GM06990 (cell line): ENCODE results near the gene VCL.

ENCODE experiments used
- DNase-seq: peaks from one replicate; pipeline ENCODE4 v3.0.0-alpha.2; 2011; ENCODE audit not compliant: insufficient read length; ENCODE audit errors: extremely low read depth
- H3K27me3 ChIP-seq: replicated peaks from 2 replicates; pipeline ENCODE4 v1.6.0; 2011; ENCODE audit warnings: low read length; ENCODE audit not compliant: control insufficient read depth, insufficient read depth
- H3K36me3 ChIP-seq: 2 replicates; pipeline ENCODE4 v1.5.1; 2011; ENCODE audit warnings: low read length; ENCODE audit not compliant: control insufficient read depth, insufficient read depth
- H3K4me3 ChIP-seq: replicated peaks from 2 replicates; pipeline ENCODE4 v1.5.1; 2011; ENCODE audit warnings: low read depth, mild to moderate bottlenecking, control low read depth, low read length
- TF ChIP-seq, protein P1 (sequence below): IDR thresholded peaks from 2 replicates; pipeline ENCODE4 v1.5.1; 2011; ENCODE audit warnings: low read length, control low read depth, mild to moderate bottlenecking, inconsistent platforms; ENCODE audit not compliant: insufficient read depth, poor library complexity, severe bottlenecking

The VCL gene

DNA sequence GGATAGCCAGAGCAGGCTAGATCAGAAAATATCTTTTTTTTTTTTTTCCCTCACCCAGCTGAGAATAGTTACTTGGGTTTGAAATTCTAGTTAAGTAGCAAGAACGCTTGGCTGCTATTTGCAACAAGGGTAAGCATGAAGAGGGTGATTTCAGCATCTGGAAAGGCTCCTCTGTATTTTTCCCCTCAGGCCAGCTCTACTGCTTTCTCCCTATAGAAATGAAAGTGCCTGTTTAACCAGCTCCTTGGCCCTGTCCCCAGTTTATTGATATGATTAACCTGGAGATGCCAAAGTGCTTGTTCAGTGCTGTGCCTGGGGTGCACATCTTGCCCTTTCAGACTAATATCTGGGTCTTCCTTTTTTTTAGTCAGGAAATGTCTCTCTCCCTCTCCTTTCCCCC, 115.6 kb downstream of the VCL start:
- DNase-seq: no peak
- no peaks in the 10 kb centered on the region for H3K27me3 ChIP-seq
- peaks cover 19% of the 10 kb centered on the region for H3K36me3 ChIP-seq
- no peak overlapping the region for H3K4me3 ChIP-seq
- TF ChIP-seq, protein P1, sequence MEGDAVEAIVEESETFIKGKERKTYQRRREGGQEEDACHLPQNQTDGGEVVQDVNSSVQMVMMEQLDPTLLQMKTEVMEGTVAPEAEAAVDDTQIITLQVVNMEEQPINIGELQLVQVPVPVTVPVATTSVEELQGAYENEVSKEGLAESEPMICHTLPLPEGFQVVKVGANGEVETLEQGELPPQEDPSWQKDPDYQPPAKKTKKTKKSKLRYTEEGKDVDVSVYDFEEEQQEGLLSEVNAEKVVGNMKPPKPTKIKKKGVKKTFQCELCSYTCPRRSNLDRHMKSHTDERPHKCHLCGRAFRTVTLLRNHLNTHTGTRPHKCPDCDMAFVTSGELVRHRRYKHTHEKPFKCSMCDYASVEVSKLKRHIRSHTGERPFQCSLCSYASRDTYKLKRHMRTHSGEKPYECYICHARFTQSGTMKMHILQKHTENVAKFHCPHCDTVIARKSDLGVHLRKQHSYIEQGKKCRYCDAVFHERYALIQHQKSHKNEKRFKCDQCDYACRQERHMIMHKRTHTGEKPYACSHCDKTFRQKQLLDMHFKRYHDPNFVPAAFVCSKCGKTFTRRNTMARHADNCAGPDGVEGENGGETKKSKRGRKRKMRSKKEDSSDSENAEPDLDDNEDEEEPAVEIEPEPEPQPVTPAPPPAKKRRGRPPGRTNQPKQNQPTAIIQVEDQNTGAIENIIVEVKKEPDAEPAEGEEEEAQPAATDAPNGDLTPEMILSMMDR: no peak

DNA sequence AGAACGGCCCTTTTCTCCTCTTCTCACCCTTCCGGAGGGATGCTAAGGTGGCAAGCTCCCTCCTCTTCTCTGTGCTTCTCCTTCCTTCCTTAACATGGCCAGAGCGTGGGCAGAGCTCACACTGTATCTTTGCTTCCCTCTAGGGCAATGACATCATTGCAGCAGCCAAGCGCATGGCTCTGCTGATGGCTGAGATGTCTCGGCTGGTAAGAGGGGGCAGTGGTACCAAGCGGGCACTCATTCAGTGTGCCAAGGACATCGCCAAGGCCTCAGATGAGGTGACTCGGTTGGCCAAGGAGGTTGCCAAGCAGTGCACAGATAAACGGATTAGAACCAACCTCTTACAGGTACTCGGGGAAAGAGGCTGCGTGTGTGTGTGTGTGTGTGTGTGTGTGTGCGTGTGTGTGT, 116.1 kb downstream of the VCL start:
- TF ChIP-seq, protein P1: no peak
- Histone ChIP-seq H3K27me3 (no peaks in the 10 kb centered on the region), H3K4me3 (no peak overlapping the region), H3K36me3 (peaks cover 20% of the 10 kb centered on the region)
- DNase-seq: no peak

DNA sequence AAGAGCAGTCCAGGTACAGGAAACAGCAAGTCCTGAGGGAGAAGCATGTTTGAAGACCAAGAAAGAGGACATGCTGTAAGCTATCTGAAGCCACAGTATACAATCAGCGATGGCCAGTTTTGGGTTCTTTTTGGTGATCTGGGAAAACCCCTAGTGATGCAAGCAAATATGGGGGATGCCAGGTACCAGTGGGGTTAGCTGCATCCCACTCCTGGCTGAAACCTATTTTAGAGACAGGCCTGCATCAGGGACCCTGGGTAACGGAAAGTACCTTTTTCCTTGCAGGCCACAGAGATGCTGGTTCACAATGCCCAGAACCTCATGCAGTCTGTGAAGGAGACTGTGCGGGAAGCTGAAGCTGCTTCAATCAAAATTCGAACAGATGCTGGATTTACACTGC, 119.8 kb downstream of the VCL start:
- no peak for DNase-seq
- TF ChIP-seq, protein P1: no peak
- Histone ChIP-seq H3K27me3 (no peaks in the 10 kb centered on the region), H3K4me3 (no peak overlapping the region), H3K36me3 (peaks cover 18% of the 10 kb centered on the region)

DNA sequence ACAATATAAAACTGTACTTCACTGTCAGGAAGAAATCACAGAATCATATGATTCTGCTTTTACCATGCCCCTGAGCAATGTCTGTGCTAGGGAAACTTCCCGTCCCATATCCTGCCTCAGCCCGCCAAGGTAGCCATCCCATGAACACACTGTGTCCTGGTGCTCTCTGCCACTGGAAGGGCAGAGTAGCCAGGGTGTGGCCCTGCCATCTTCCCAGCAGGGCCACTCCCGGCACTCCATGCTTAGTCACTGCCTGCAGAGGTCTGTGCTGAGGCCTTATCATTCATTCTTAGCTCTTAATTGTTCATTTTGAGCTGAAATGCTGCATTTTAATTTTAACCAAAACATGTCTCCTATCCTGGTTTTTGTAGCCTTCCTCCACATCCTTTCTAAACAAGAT, 120.9 kb downstream of the VCL start:
- no peak for DNase-seq
- TF ChIP-seq, protein P1: no peak
- Histone ChIP-seq H3K4me3 (no peak overlapping the region), H3K27me3 (no peaks in the 10 kb centered on the region), H3K36me3 (peaks cover 16% of the 10 kb centered on the region)

DNA sequence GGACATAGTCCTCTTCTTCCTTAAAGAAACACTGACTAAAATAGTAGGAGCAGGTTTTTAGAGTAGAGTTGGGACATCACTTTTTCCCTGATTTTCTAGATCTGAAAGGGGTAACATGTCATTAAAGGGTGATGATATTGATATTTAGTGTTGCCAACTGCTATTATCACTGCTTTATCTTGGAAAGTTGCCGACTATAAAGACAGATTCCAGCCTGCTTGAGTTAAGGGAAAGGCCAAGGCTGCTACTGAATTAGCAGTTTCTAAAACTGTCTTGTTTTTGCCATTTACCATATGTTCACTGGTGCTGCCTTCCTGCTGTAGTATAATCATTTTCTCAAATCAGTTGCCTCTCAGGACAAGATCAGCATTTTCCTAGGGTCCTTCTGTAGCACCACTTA, 123.0 kb downstream of the VCL start:
- Histone ChIP-seq H3K36me3 (peaks cover 18% of the 10 kb centered on the region), H3K27me3 (no peaks in the 10 kb centered on the region), H3K4me3 (no peak overlapping the region)
- DNase-seq: no peak
- TF ChIP-seq, protein P1: no peak

DNA sequence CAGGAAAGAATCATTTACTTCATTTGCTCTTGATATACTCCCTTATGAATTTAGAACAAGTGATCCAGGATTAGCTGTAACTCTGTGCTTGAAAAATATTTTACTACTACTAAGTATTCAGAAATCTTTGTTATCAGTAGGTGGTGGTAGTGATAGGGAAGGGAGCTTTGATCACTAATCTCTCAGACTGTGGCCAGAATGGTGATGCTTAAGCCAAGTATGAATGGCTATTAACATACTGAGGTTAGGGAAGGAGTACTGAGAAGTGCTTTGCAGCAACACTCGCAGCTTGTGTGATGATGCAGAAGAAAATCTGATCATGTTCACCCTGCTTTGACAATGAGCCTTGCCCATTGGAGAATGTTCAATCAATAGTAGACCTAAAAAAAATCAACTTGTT, 123.5 kb downstream of the VCL start:
- no peak for DNase-seq
- Histone ChIP-seq H3K4me3 (no peak overlapping the region), H3K27me3 (no peaks in the 10 kb centered on the region), H3K36me3 (peaks cover 19% of the 10 kb centered on the region)
- TF ChIP-seq, protein P1: no peak
